ENCODE measurements around the gene NOL12.

- TF ChIP-seq GATA2 (IDR thresholded peaks at IDR 0.05; ENCODE audit: low read depth, low read length) = no peak
- no peak for TF ChIP-seq GATA3 (IDR thresholded peaks at IDR 0.05; ENCODE audit: low read depth, low read length)
Measured at GRCh38 chr22:37731804-37732471, 45.8 kb downstream of the NOL12 start.

Measured in SH-SY5Y (cell line).